Activated naive CD8-positive, alpha-beta T cell treated with anti-CD3 and anti-CD28 coated beads, Interleukin-2, amount 50 U/mL, for 24 hours (primary cell): ENCODE results near the gene PRRC2A.

Source experiments
- ATAC-seq: fragments of 150-1000 bp; cut with Tn5 transposase; one replicate; pipeline ENCODE4 v1.10.0; 2021
- DNase-seq: peaks from one replicate; pipeline ENCODE4 v3.0.0; 2021
- H3K27ac Mint-ChIP-seq: one replicate; pipeline ENCODE4 v1.8.0; 2021; ENCODE audit warnings: mild to moderate bottlenecking, mixed read lengths
- H3K27me3 Mint-ChIP-seq: one replicate; pipeline ENCODE4 v1.8.0; 2021; ENCODE audit warnings: mixed read lengths
- H3K36me3 Mint-ChIP-seq: one replicate; pipeline ENCODE4 v1.8.0; 2021; ENCODE audit warnings: low read depth, mixed read lengths
- H3K4me1 Mint-ChIP-seq: one replicate; pipeline ENCODE4 v1.8.0; 2021; ENCODE audit warnings: mixed read lengths
- H3K4me3 Mint-ChIP-seq: one replicate; pipeline ENCODE4 v1.8.0; 2021; ENCODE audit warnings: mild to moderate bottlenecking, moderate library complexity, mixed read lengths
- H3K9me3 Mint-ChIP-seq: one replicate; pipeline ENCODE4 v1.8.0; 2021; ENCODE audit warnings: mixed read lengths

The PRRC2A gene

DNA sequence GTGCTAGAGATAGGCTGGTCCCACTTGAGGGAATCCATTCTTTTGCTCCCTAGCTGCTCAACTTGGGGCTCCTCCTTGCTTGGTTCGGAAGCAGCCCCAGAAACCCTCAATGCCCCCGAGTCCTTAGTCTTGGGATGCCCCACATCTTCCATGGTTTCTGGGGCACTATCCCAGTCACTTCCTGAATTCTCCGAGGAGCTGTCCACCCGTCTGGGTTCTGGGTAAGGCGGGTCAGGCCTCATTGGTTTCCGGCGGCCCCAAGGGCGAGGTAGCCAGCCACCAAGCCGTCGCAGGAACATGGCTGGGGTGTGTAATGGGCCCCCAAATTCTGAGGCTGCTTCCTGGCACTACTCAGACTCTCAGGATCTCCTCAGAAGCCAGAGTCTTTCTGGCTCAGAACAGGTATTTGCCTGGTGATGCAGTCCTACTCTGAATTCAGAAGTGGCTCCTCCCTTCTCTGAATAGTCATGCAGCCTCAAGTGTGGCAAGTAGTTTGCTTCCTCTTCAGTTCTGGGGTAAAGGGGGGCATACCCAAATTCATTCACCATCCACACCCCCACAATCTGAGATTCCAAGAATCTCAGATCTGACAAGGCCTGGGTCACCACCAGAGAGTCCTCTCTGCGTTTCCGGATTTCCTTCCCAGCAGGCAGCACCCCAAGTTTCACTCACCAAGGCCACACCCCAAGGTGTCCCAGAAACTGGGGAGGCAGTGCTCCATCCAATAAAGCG lies 39.3 kb downstream of the PRRC2A start:
- ATAC-seq (peak; percentile 41), DNase-seq (peak; percentile 37)
- H3K9me3 Mint-ChIP-seq, result no peaks in the 10 kb centered on the region
- peaks cover under 1% of the 10 kb centered on the region for H3K27me3 Mint-ChIP-seq
- H3K36me3 Mint-ChIP-seq, result peaks cover 52% of the 10 kb centered on the region
- H3K4me1 Mint-ChIP-seq, result peaks cover 78% of the 10 kb centered on the region
- peak overlapping the region; percentile 87 for H3K27ac Mint-ChIP-seq
- H3K4me3 Mint-ChIP-seq, result peak overlapping the region; percentile 93

DNA sequence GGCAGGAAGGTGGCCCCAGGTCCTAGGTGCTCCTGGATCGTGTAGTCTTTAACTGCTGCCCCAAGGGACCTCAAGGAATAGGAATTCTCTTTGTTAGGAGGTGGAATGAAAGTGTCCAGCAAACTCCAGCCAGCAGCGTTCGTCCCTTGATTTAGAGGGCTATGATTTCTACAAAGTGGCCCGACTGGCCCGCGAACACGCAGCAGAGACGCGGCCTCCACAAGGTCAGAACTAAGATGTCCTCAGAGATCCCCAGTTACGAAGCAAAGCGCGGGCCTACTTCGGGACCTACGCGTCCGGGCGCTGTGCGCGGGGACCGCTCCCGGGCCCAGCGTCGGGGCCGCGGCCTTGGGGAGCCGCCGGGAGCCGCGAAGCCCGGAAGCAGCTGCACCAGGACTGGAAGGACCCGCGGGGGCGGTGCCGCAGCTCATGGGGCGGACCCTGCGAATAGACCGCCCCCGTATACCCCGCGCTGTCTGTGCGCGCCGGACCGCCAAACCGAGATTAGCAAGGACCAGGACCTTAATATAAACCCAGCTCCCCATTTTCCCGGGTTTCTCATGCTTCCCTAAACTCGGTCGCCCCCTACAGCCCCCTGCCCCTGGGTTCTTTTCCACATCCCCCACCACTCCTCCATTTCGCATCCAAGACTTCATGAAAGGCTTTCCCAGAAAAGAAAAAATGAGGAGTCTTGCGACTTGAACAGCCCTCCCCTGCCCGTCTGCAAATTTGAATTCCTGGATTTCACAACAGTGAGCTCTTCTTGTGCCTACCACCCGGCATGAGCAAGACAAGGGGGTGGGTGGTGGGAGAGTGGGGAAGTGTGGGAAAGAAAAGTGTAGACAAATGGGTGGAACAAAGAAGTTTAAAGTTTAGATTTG lies 40.1 kb downstream of the PRRC2A start, which contains the start of gene C6orf47:
Gene C6orf47 (minus strand): TSS at position 398 of the 881 bp plus-strand sequence. CDS start 831 bp downstream, outside the sequence.
- Mint-ChIP-seq H3K36me3 (peaks cover 54% of the 10 kb centered on the region), H3K4me1 (peaks cover 76% of the 10 kb centered on the region), H3K27ac (peak within 1 kb of the TSS; percentile 87), H3K9me3 (no peaks in the 10 kb centered on the region), H3K27me3 (peaks cover 2% of the 10 kb centered on the region), H3K4me3 (peak within 1 kb of the TSS; percentile 93)
- DNase-seq, result peak; percentile 85
- ATAC-seq, result peak; percentile 75

DNA sequence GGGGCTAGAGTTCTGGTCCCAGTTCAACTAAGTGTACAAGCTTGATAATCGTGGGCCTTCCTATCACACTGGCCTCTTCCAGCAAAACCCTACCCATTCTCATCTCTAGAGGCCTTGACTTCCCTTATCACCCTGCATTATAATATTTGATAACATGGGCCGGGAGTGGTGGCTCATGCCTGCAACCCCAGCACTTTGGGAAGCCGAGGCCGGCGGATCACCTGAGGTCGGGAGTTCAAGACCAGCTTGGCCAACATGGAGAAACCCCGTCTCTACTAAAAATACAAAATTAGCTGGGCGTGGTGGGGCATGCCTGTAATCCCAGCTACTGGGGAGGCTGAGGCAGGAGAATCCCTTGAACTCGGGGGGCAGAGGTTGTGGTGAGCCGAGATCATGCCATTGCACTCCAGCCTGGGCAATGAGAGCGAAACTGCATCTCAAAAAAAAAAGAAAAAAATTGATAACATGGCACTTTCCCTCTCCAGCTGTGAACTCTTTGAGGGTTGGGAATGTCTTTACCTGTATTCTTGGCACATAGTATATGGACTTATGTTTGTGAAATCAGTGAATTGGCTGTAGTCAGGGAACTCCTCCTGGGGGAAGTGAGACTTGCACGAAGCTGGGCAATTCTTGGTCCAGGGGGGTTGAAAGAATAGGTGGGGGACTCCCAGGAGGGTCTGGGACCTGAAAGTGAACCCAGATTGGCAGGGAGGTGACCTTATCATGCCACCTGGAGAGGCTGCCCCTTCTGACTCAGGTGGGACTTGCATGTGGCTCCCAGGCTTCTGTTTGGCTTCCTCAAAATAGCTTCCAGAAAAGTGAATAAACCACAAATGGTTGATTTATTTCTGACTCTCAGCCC lies 41.0 kb downstream of the PRRC2A start:
- Mint-ChIP-seq H3K36me3 (peaks cover 58% of the 10 kb centered on the region), H3K9me3 (no peaks in the 10 kb centered on the region), H3K4me1 (peaks cover 75% of the 10 kb centered on the region), H3K4me3 (peak overlapping the region; percentile 93), H3K27ac (peak overlapping the region; percentile 46), H3K27me3 (peaks cover 2% of the 10 kb centered on the region)
- DNase-seq (no peak), ATAC-seq (no peak)

DNA sequence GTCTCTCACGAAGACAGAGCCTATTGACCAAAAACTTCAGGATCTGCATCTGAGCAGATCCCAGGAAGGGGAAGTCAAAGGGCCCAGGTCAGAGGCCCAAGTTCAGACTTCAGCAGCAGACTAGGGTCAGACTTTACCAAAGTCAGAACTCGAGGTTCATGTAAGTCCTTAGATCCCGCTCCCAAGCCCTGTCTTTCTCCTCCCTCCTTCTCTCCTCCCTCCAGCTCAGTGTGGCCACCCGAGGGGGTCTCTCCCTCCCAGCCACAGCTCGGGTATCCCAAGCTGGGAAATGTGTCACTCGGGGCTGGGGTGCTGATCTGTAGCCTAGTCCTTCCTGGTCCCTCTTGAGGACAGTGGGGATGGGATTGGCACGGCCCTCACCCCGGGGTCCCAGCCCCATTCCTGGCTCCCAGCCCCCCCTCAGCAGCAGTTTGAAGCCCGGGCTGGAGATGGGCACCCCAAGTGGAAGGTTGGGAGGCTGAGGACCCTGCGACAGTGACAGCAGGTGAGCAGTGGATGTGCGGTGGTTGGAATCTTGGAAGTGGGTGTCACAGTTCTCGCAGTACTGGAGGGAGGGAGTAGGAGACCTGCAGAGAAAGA lies 41.7 kb downstream of the PRRC2A start:
- Mint-ChIP-seq H3K27me3 (peaks cover 2% of the 10 kb centered on the region), H3K4me3 (peak overlapping the region; percentile 37), H3K9me3 (no peaks in the 10 kb centered on the region), H3K4me1 (peaks cover 76% of the 10 kb centered on the region), H3K36me3 (peaks cover 60% of the 10 kb centered on the region), H3K27ac (peak overlapping the region; percentile 8)
- DNase-seq (no peak), ATAC-seq (no peak)

DNA sequence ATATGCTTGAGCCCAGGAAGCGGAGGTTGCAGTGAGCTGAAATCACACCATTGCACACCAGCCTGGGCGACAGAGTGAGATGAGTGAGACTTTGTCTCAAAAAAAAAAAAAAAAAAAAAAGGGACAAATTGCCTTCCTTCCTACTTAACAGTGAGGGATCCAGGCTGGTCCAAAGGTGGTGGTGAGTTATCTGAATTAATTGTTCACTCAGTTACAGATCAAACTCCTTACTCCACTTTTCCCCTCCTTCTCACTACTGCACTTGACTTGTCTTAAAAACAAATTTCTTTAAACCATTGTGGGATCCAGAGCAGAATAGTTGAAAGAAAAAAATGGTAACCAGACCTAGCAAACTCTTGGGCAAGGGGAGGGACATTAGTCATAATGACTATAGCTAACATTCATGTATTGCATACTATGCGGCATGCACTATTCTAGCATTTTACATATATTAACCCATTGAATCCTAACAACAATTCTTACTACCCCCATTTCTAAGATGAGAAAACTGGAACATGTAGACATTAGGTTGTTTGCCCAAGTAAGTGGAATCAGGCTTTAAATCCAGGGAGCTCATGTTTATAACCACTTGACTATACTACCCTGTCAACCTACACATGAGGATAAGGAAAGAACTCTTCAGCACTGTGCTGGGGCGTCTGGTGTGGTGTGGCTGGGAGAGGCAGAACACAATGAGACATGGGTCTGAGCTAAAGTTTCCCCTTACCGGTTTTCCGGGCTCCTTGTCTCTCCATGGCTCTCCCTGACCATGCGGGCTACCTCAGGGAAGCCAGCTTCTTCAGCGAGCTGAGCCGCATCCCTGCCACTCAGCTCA lies 42.8 kb downstream of the PRRC2A start:
- Mint-ChIP-seq H3K27me3 (peaks cover 2% of the 10 kb centered on the region), H3K4me3 (peak overlapping the region; percentile 98), H3K27ac (peak overlapping the region; percentile 98), H3K4me1 (peaks cover 76% of the 10 kb centered on the region), H3K9me3 (no peaks in the 10 kb centered on the region), H3K36me3 (peaks cover 63% of the 10 kb centered on the region)
- DNase-seq, result no peak
- ATAC-seq, result no peak

DNA sequence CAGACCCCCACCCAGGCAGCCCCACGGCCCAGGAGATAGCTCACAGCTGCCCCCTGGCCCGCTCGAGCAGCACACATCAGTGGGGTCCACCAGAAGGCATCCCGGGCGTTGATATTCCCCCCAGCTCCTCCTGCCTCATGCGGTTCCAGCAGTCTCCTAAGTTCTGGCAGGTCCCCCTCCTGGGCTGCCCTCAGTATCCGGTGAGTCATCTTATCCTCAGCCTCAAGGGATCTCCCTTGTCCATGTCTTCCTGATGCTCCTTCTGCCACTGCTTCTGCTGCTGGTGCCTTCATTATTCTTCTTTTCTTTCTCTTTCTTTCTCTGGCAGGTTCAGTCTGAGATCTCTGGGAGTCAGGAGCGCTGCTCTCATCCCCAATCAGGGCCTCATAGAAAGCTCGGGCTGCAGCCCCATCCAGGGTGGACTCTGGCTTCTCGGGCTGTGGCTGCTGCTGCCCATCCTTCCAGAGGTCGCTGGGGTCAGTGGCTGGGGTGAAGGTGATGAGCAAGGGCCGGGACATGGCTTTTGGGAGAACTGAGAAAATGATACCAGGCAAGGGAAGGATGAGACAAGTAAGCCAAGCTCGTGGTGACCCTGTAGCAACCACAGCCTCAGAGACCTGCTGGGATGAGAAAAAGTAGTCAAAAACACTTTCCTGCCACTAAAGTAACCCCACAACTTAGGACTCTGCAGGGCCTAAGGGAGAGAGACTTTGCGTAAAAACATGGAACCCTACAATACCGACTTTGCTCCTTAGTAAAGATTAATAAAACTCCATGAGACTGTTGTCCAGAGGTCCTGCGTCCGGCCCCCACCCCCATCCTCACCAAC lies 43.7 kb downstream of the PRRC2A start:
- Mint-ChIP-seq H3K4me3 (peak overlapping the region; percentile 98), H3K27ac (peak overlapping the region; percentile 98), H3K36me3 (peaks cover 72% of the 10 kb centered on the region), H3K27me3 (peaks cover 2% of the 10 kb centered on the region), H3K4me1 (peaks cover 69% of the 10 kb centered on the region), H3K9me3 (no peaks in the 10 kb centered on the region)
- DNase-seq, result no peak
- no peak for ATAC-seq

DNA sequence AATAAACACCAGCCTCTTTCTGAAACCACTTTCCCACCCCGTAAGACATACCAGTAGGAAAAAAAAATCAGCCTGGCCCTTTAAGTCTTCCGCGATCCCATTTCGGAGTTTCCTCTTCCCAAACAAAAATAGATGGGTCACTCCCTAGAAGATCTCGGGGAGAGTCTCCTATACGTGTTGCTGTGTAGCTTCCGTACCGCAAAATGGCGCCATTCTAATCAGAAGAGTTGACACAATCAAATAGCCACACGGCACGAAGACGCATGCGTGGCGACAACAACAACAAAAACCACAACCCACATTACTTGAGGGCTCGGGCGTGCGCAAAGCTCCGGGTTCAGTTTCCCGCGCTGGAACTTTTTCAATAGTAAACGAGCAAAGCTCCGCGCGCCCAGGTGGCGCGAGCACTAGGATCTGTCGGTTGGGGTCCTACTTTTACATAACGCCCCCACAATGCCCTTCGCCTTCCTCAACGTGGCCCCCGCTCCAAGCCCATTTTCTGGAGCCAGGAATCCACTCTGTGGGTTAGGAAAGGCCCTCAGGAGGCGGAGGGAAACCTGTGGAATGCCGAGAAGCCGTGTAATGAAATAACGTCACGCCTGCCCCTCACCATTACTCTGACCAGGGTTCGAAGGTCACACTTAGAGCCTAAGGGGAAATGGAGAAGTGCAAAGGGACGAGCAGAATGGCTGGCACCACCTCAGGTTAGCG lies 44.4 kb downstream of the PRRC2A start, which contains the start of gene GPANK1:
Gene GPANK1 (minus strand): TSS at position 208 of the 711 bp plus-strand sequence. CDS start 519 bp downstream, outside the sequence.
- Mint-ChIP-seq H3K9me3 (no peaks in the 10 kb centered on the region), H3K36me3 (peaks cover 74% of the 10 kb centered on the region), H3K4me1 (peaks cover 64% of the 10 kb centered on the region), H3K27ac (peak within 1 kb of the TSS; percentile 98), H3K27me3 (peaks cover 2% of the 10 kb centered on the region), H3K4me3 (peak within 1 kb of the TSS; percentile 98)
- DNase-seq (peak; percentile 89), ATAC-seq (peak; percentile 9)

DNA sequence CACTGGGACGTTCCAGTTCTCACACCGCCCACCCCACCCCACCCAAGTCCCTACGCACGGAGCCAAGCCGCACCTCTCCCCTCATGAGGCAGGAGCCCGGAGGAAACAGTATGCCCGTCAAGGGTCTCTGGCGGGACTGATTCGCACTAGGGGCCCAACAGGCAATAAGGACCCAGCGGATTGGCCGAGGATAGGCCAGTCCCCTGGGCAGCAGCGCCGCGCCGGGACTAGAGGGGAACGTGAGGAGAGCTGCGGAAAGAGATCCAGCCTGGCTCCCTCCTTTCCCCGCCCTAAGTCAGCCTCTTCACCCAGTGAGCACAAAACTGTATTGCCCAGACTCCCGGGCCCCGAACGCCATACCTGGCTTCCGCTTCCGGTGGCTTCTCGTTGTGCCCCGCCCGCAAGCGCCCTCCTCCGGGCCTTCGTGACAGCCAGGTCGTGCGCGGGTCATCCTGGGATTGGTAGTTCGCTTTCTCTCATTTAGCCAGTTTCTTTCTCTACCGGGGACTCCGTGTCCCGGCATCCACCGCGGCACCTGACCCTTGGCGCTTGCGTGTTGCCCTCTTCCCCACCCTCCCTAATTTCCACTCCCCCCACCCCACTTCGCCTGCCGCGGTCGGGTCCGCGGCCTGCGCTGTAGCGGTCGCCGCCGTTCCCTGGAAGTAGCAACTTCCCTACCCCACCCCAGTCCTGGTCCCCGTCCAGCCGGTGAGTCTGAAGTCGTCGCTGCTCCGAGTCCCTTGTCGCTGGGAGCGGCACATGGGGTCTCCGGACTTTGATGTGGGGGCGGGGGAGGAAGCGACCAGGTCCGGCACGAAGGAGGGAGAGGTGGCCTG lies 45.2 kb downstream of the PRRC2A start, which contains the start of gene CSNK2B:
Gene CSNK2B (plus strand): TSS at position 580 of the 836 bp plus-strand sequence. CDS start 752 bp downstream, outside the sequence.
- peak; percentile 85 for ATAC-seq
- Mint-ChIP-seq H3K27me3 (peaks cover 2% of the 10 kb centered on the region), H3K9me3 (no peaks in the 10 kb centered on the region), H3K4me1 (peaks cover 60% of the 10 kb centered on the region), H3K36me3 (peaks cover 78% of the 10 kb centered on the region), H3K4me3 (peak within 1 kb of the TSS; percentile 98), H3K27ac (peak within 1 kb of the TSS; percentile 98)
- peak; percentile 98 for DNase-seq

DNA sequence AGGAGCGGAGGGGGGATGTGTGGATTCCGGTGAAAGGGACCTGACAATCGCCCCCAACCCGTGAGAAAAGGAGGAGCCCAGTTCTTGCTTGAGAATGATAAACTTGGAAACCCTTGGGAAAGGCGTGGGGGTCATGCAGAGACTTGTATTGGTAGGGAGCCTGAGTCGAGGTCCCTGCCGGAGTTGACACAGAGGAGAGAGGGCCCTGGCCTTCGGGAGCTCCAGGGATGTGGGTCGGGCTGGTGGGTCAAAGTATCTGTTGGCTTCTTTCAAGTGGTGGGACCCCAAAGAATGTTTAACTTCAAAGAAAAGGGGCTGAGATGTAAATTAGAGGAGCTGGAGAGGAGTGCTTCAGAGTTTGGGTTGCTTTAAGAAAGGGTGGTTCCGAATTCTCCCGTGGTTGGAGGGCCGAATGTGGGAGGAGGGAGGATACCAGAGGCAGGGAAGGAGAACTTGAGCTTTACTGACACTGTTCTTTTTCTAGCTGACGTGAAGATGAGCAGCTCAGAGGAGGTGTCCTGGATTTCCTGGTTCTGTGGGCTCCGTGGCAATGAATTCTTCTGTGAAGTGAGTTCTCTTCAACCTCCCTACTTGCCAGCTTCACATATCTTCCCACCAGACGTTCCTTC lies 45.9 kb downstream of the PRRC2A start:
- H3K4me3 Mint-ChIP-seq, result peak overlapping the region; percentile 98
- ATAC-seq (no peak), DNase-seq (no peak)
- no peaks in the 10 kb centered on the region for H3K9me3 Mint-ChIP-seq
- peak overlapping the region; percentile 98 for H3K27ac Mint-ChIP-seq
- H3K36me3 Mint-ChIP-seq, result peaks cover 79% of the 10 kb centered on the region
- peaks cover 54% of the 10 kb centered on the region for H3K4me1 Mint-ChIP-seq
- peaks cover 2% of the 10 kb centered on the region for H3K27me3 Mint-ChIP-seq

DNA sequence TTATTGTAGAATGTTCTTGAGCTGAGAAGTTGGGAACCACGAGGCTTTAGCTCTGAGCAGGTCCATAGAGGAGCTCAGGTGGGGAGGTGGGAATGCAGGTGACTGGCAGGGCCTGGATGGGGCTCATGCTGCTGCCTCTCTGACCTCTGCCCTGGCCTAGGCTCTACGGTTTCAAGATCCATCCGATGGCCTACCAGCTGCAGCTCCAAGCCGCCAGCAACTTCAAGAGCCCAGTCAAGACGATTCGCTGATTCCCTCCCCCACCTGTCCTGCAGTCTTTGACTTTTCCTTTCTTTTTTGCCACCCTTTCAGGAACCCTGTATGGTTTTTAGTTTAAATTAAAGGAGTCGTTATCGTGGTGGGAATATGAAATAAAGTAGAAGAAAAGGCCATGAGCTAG lies 49.2 kb downstream of the PRRC2A start, which contains the start of gene LY6G5B:
Gene LY6G5B (plus strand): TSS at position 301 of the 400 bp plus-strand sequence. CDS start 975 bp downstream, outside the sequence.
- ATAC-seq, result no peak
- H3K27ac Mint-ChIP-seq, result peak within 1 kb of the TSS; percentile 39
- peaks cover 73% of the 10 kb centered on the region for H3K36me3 Mint-ChIP-seq

More for the DNA sequence above, 49.2 kb downstream of the PRRC2A start, which contains the start of gene LY6G5B:
- Mint-ChIP-seq H3K9me3 (no peaks in the 10 kb centered on the region), H3K27me3 (peaks cover 2% of the 10 kb centered on the region), H3K4me3 (no peak within 1 kb of the TSS), H3K4me1 (peaks cover 27% of the 10 kb centered on the region)
- no peak for DNase-seq
